DND-41 (cell line): ENCODE results near the gene SCPEP1.

Experiments
- EZH2 ChIP-seq: IDR thresholded peaks from 3 replicates; pipeline ENCODE4 v1.6.1; 2012; ENCODE audit warnings: borderline replicate concordance, low read depth, mild to moderate bottlenecking, moderate library complexity, low read length, inconsistent platforms; ENCODE audit not compliant: severe bottlenecking
- TF ChIP-seq, protein P1 (sequence below): IDR thresholded peaks from 2 replicates; pipeline ENCODE4 v1.5.1; 2012; ENCODE audit warnings: borderline replicate concordance, low read length, moderate library complexity, mild to moderate bottlenecking; ENCODE audit not compliant: poor library complexity, severe bottlenecking; ENCODE audit errors: extremely low read depth

DNA sequence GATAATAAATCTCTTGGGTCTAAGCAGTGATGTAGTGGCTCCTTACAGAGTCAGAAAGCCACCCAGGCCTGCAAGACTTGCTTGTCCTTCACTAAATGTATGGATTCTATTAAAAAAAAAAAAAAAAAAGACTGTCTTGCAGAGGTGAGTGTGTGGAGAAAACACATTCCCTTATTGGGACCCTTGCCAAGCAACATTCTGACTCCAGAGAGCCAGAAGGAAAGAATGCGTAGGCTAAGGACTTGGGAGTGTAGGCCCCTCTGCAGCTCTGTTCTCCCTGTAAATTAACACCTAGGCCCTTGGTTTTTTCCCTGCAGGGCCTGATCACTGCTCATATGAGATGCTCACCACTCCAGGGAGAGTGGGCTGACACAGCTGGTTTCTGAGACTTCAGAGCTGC, 17.8 kb downstream of the SCPEP1 start:
- TF ChIP-seq, protein P1, sequence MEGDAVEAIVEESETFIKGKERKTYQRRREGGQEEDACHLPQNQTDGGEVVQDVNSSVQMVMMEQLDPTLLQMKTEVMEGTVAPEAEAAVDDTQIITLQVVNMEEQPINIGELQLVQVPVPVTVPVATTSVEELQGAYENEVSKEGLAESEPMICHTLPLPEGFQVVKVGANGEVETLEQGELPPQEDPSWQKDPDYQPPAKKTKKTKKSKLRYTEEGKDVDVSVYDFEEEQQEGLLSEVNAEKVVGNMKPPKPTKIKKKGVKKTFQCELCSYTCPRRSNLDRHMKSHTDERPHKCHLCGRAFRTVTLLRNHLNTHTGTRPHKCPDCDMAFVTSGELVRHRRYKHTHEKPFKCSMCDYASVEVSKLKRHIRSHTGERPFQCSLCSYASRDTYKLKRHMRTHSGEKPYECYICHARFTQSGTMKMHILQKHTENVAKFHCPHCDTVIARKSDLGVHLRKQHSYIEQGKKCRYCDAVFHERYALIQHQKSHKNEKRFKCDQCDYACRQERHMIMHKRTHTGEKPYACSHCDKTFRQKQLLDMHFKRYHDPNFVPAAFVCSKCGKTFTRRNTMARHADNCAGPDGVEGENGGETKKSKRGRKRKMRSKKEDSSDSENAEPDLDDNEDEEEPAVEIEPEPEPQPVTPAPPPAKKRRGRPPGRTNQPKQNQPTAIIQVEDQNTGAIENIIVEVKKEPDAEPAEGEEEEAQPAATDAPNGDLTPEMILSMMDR: no peak
- no peak for TF ChIP-seq EZH2
